Measurements from ENCODE around the gene MUC20.
A peak's percentile ranks its signal among the peaks of the same experiment; 100 is the strongest.
"Not testable (repeated sequence)": the region's sequence is repeated elsewhere in the genome, so short reads cannot be mapped to it uniquely, and the experiment has no call there.

MUC20 gene

DNA sequence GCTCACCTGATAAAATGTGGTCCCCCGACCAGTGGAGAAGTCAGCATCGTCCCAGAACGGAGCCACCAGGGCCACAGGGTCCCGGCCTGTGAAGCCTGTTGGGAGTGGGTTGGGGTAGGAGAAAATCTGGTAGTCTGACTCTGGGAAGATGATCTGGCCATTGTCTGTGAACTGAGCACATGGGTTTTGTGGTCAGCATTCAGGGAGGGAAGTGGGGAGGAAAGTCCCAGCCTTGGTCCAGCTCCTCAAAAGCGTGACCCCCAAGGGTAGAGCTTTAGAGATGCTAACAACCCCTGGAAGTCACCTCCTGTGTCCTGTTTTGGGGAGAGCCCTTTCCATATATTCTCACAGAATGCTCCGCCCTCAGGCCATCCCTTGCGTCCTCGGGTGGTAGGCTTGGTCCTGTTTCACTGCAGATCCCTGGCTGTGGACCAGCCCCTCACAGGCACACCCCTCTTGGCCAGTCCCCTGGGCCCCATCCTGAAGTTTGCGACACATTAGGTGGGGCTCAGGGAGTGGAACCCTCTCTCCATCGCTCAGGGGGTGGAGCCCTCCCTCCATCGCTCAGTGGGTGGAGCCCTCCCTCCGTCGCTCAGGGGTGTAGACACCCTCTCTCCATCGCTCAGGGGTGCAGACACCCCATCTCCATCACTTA lies 51.0 kb downstream of the MUC20 start:
- Histone ChIP-seq H3K9me3 (ENCODE audit: insufficient read depth, low read length) (peaks cover 4% of the 10 kb centered on the region; the same call in 1 of the 2 replicates), H3K27me3 (ENCODE audit: insufficient read depth, insufficient read length) (no peaks in the 10 kb centered on the region), H3K9ac (ENCODE audit: insufficient read length, low read depth) (no peak overlapping the region), H3K4me3 (ENCODE audit: insufficient read length, low read depth) (no peak overlapping the region), H3K4me1 (ENCODE audit: insufficient read depth, insufficient read length) (peaks cover 4% of the 10 kb centered on the region), H3K36me3 (ENCODE audit: insufficient read depth, insufficient read length, low read length) (peaks cover 29% of the 10 kb centered on the region)
- DNase-seq (ENCODE audit: low read depth, low spot score): no peak
- no peak for TF ChIP-seq SUZ12 (IDR thresholded peaks at IDR 0.05; ENCODE audit: extremely low read depth, insufficient read depth, insufficient read length)
- no peak for TF ChIP-seq ZNF274 (IDR thresholded peaks at IDR 0.05; ENCODE audit: low read depth, low read length)
- TF ChIP-seq YY1 (IDR thresholded peaks at IDR 0.05; ENCODE audit: insufficient read depth, insufficient read length): no peak

DNA sequence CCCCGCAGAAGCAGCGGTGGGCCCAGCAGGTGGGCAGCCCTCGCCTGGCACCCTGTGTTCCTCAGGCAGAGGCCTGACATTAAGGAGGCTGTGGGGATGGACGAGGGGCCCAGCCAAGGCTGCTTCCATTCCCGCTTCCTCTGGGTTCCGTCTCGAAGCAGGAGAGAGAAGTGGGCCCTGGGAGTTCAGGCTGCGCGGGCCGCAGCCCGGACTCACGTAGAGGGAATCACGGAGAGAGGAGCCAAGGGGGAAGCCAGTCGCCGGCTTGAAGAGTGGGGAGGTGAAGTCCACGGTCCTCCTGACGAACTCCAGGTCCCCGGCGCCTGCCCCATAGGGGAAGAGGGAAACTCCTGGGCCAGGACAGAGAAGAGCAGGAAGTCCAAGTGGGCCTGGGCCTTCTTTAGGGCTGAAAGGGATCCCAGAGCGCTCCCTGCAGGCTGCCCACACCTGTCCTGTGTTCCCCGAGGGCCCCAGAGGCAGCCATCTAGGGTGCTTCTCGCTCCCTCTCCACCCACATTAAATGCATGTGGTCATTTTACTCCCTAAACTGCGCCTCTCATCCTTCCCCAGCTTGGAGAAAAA lies 53.3 kb downstream of the MUC20 start:
- Histone ChIP-seq H3K36me3 (ENCODE audit: insufficient read depth, insufficient read length, low read length) (peaks cover 35% of the 10 kb centered on the region), H3K9ac (ENCODE audit: insufficient read length, low read depth) (no peak overlapping the region), H3K9me3 (ENCODE audit: insufficient read depth, low read length) (peaks cover 4% of the 10 kb centered on the region; the same call in 1 of the 2 replicates), H3K27me3 (ENCODE audit: insufficient read depth, insufficient read length) (no peaks in the 10 kb centered on the region), H3K4me1 (ENCODE audit: insufficient read depth, insufficient read length) (peaks cover under 1% of the 10 kb centered on the region), H3K4me3 (ENCODE audit: insufficient read length, low read depth) (no peak overlapping the region)
- TF ChIP-seq ZNF274 (IDR thresholded peaks at IDR 0.05; ENCODE audit: low read depth, low read length) (no peak), SUZ12 (IDR thresholded peaks at IDR 0.05; ENCODE audit: extremely low read depth, insufficient read depth, insufficient read length) (no peak), YY1 (IDR thresholded peaks at IDR 0.05; ENCODE audit: insufficient read depth, insufficient read length) (no peak)
- no peak for DNase-seq (ENCODE audit: low read depth, low spot score)

GRCh38 chr3:195774917-195775316 lies 54.1 kb downstream of the MUC20 start:
- Histone ChIP-seq H3K4me3 (ENCODE audit: insufficient read length, low read depth) (no peak overlapping the region), H3K4me1 (ENCODE audit: insufficient read depth, insufficient read length) (no peaks in the 10 kb centered on the region), H3K36me3 (ENCODE audit: insufficient read depth, insufficient read length, low read length) (peaks cover 30% of the 10 kb centered on the region), H3K27me3 (ENCODE audit: insufficient read depth, insufficient read length) (no peaks in the 10 kb centered on the region), H3K9me3 (ENCODE audit: insufficient read depth, low read length) (peaks cover 4% of the 10 kb centered on the region; the same call in 1 of the 2 replicates), H3K9ac (ENCODE audit: insufficient read length, low read depth) (no peak overlapping the region)
- no peak for TF ChIP-seq YY1 (IDR thresholded peaks at IDR 0.05; ENCODE audit: insufficient read depth, insufficient read length)
- TF ChIP-seq ZNF274 (IDR thresholded peaks at IDR 0.05; ENCODE audit: low read depth, low read length): no peak
- no peak for TF ChIP-seq SUZ12 (IDR thresholded peaks at IDR 0.05; ENCODE audit: extremely low read depth, insufficient read depth, insufficient read length)
- DNase-seq (ENCODE audit: low read depth, low spot score): peak; percentile 54

DNA sequence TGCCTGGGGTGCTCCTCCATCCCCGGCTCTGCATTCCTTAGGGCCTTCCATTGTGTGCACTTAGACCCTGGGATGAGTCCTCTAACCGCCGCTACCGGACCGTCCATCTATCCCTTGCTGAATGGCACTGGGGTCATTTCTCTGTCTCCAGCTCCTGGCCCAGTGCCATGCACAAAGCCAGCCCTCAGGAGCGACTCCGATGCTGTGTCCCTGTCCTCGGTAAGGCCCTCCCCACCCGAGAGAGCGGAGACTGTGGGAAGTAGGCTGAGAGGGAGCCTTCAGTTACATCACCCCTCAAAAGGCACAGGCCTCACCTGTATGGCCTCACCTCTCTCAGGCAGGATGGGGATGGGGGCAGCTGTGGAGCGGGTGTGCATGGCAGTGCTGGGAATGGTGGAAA lies 57.2 kb downstream of the MUC20 start:
- H3K4me3 ChIP-seq (ENCODE audit: insufficient read length, low read depth): no peak overlapping the region
- DNase-seq (ENCODE audit: low read depth, low spot score): no peak
- no peaks in the 10 kb centered on the region for H3K27me3 ChIP-seq (ENCODE audit: insufficient read depth, insufficient read length)
- no peaks in the 10 kb centered on the region for H3K4me1 ChIP-seq (ENCODE audit: insufficient read depth, insufficient read length)
- H3K36me3 ChIP-seq (ENCODE audit: insufficient read depth, insufficient read length, low read length): peaks cover 40% of the 10 kb centered on the region
- TF ChIP-seq YY1 (IDR thresholded peaks at IDR 0.05; ENCODE audit: insufficient read depth, insufficient read length) (no peak), SUZ12 (IDR thresholded peaks at IDR 0.05; ENCODE audit: extremely low read depth, insufficient read depth, insufficient read length) (no peak), ZNF274 (IDR thresholded peaks at IDR 0.05; ENCODE audit: low read depth, low read length) (no peak)
- no peak overlapping the region for H3K9ac ChIP-seq (ENCODE audit: insufficient read length, low read depth)
- H3K9me3 ChIP-seq (ENCODE audit: insufficient read depth, low read length): peaks cover 4% of the 10 kb centered on the region; the same call in 1 of the 2 replicates

- not testable (repeated sequence) for H3K4me3 ChIP-seq (ENCODE audit: insufficient read length, low read depth); H3K27me3 ChIP-seq (ENCODE audit: insufficient read depth, insufficient read length); H3K9me3 ChIP-seq (ENCODE audit: insufficient read depth, low read length); H3K9ac ChIP-seq (ENCODE audit: insufficient read length, low read depth); H3K4me1 ChIP-seq (ENCODE audit: insufficient read depth, insufficient read length); DNase-seq (ENCODE audit: low read depth, low spot score)
- peaks cover 54% of the 10 kb centered on the region for H3K36me3 ChIP-seq (ENCODE audit: insufficient read depth, insufficient read length, low read length)
These were observed 60.5 kb downstream of the MUC20 start for GRCh38 chr3:195781236-195781635.

All from NT2/D1 (cell line).